Esophagus muscularis mucosa (tissue), 3 donors: ENCODE data around the gene GRAMD2B.

Experiments
- POLR2AphosphoS5 ChIP-seq, 2 donors: sonication (generic); formaldehyde crosslinking; IDR thresholded peaks; one replicate each; pipeline ENCODE4 v1.6.1; 2017; ENCODE audit warnings: antibody characterized with exemption in 2 of 2
- TF ChIP-seq, protein P1 (sequence below), 3 experiments: fragments of 200-600 bp in 2 of 3; fragments of 450-650 bp in 1 of 3; sonication (generic) in 2 of 3; IDR thresholded peaks; one replicate each; pipeline ENCODE4 v1.5.1; 2017 to 2019; ENCODE audit warnings: antibody characterized with exemption in 3 of 3, mild to moderate bottlenecking in 2 of 3, moderate library complexity in 1 of 3

DNA sequence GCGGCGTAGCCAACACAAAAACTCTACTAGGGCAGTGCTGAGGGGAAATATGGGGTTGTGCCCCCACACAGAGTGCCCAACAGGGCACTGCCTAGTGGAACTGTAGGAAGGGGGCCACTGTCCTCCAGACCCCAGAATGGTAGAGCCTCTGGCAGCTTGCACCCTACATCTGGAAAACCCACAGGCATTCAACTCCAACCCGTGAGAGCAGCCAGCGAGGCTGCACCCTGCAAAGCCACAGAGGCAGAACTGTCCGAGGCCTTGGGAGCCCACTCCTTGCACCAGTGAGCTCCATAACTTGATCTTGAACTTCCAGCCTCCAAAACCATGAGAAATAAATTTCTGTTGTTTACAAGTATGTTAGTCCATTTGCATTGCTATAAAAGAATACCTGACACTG lies 27.7 kb downstream of the GRAMD2B start:
- TF ChIP-seq, protein P1, sequence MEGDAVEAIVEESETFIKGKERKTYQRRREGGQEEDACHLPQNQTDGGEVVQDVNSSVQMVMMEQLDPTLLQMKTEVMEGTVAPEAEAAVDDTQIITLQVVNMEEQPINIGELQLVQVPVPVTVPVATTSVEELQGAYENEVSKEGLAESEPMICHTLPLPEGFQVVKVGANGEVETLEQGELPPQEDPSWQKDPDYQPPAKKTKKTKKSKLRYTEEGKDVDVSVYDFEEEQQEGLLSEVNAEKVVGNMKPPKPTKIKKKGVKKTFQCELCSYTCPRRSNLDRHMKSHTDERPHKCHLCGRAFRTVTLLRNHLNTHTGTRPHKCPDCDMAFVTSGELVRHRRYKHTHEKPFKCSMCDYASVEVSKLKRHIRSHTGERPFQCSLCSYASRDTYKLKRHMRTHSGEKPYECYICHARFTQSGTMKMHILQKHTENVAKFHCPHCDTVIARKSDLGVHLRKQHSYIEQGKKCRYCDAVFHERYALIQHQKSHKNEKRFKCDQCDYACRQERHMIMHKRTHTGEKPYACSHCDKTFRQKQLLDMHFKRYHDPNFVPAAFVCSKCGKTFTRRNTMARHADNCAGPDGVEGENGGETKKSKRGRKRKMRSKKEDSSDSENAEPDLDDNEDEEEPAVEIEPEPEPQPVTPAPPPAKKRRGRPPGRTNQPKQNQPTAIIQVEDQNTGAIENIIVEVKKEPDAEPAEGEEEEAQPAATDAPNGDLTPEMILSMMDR (IDR thresholded peaks at IDR 0.05) = no peak
- TF ChIP-seq POLR2AphosphoS5 (IDR thresholded peaks at IDR 0.05) = no peak
